Erythroblast (primary cell): Measurements from ENCODE around the gene ZFYVE21.

Experiments used
- DNase-seq, 2 experiments: peaks; one replicate each; lab custom pipeline; 2025; lab: John Stamatoyannopoulos, UW
- GATA1 ChIP-seq: IDR thresholded peaks from 2 replicates; pipeline ENCODE4 v1.6.1; 2011; ENCODE audit warnings: low read depth, mild to moderate bottlenecking, control low read depth, low read length, moderate library complexity
- POLR2A ChIP-seq: IDR thresholded peaks from 2 replicates; pipeline ENCODE4 v1.6.1; 2011; ENCODE audit warnings: mild to moderate bottlenecking, low read length

ZFYVE21 gene

DNA sequence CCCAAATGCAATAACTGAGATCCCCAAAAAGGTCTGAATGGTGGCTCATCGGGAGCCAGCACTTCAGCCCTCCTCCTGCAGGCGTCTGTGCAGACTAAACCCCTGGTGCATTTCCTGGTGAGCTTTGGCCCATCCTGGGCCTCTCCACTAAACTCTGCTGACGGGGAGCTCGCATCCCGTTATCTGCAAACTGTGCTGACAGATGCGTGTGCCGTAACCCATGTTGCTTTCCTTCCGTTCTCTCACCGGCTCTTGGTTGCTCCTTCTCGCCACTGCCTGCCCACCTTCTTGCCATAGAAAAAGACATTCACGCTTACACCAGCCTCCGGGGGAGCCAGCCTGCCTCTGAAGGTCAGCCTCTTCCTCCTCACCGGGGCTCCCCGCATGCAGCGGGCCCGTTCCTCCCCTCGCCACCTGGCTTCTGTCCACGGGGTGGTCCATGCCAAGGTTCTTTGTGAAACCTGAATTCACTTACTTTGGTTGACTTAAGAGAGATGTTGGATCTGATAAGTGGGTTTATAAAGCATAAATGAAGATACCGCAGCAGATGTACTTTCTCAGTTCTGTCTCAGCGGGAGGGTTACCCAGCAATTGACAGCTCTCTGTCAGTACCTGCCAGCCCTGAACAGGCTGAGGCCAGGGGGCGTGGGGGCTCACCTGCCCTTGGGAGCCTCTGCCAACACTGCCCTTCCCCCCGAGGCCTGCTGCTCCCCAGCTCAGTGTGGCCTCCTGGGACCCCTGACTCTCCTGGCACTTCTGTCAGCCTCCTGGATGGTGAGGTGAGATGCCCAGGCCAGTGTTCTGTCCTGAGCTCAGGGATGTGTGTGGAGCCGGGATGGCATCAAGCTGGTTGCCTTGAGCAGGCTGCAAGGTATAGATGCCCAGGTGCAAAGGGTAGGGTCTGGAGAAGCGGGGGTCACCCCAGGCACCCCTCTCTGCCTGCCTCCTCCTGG, 14.2 kb downstream of the ZFYVE21 start:
- DNase-seq = peak; percentile 20 to 31
- TF ChIP-seq GATA1 (no peak), POLR2A (no peak)

DNA sequence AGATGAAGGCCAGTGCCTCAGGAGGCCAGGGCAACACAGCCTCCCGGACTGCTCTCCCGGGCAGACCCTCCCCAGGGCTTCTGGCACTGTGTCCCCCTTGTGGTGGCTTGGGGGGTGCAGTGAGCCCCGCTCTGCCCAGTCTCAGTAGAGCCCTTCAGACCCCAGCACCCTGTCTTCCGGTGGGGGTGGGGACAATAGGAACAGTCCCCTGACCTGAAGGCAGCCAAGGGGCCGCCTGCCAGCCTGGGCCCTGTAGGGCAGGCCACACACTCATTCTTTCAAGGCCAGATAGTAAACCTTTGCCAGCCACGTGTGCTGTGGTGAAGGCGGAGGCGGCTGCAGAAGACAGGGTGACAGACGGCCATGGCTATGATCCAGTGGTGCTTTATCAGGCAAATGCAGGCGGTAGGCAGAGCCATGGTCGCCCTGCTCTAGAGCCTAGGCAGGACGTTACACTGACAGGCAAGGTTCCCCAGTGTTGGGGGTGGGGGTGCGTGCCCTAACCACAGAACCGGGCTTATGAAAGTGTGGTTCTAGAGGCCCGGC, 15.0 kb downstream of the ZFYVE21 start:
- peak; percentile 98 to 99 for DNase-seq
- TF ChIP-seq POLR2A (peak; percentile 29), GATA1 (peak; percentile 57)

DNA sequence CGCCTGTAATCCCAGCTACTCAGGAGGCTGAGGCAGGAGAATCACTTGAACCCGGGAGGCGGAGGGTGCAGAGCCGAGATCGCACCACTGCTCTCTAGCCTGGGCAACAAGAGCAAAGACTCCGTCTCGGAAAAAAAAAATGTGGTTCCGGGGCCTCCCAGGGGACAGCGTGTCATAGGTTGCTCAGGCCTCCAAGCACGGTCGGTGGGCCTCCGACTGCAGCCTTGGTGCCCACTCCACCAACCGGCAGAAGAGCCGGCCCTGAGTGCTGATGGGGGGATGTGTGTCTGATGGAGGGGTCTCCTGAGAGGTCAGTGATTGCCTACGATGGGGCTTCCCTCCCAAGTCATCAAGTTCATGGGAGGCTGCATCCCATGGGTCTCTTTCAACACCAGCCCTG, 15.9 kb downstream of the ZFYVE21 start:
- no peak for TF ChIP-seq GATA1
- TF ChIP-seq POLR2A = no peak

DNA sequence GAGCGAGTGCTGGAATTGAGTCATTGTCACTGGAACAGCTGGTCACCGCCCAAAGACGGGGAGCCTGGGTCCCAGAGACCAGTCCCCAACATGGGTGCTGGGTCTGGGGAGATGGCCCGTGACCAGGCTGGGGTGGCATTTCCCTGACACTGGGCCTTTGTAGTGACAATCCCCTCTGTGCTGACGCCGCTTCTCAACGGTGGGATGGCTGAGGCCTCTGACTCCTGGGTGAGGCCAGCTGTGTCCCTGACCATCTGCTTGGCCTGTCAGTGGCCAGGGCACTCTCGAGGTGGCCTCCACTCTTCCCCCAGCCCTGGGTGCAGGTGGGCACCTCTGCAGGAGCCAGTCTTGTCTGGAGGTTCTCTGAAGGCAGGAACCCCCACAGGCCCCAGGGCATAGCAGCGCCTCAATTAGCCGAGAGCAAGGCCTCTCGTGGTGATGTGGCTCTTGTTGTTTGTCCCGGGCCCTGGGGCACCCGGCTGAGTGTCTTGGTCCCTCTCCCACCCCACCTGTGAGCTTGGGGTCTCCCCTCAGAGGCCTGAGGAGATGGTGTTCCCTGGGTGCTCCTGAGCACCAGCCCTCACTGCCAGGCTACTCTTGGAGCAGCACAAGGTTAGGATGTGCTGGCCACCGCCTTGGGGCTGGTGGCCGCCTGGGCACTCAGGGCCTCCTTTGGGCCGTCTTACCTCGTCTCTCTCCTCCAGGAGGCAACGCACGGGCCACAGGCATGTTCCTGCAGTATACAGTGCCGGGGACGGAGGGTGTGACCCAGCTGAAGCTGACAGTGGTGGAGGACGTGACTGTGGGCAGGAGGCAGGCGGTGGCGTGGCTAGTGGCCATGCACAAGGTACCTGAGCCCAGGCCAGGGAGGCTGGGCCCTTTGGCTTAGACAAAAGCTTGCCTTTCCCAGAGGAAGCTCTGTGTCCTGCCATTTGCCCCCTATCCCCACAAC, 16.6 kb downstream of the ZFYVE21 start:
- TF ChIP-seq POLR2A = no peak
- TF ChIP-seq GATA1 = no peak
- no peak for DNase-seq

More for the DNA sequence above, 15.9 kb downstream of the ZFYVE21 start:
- DNase-seq = no peak

DNA sequence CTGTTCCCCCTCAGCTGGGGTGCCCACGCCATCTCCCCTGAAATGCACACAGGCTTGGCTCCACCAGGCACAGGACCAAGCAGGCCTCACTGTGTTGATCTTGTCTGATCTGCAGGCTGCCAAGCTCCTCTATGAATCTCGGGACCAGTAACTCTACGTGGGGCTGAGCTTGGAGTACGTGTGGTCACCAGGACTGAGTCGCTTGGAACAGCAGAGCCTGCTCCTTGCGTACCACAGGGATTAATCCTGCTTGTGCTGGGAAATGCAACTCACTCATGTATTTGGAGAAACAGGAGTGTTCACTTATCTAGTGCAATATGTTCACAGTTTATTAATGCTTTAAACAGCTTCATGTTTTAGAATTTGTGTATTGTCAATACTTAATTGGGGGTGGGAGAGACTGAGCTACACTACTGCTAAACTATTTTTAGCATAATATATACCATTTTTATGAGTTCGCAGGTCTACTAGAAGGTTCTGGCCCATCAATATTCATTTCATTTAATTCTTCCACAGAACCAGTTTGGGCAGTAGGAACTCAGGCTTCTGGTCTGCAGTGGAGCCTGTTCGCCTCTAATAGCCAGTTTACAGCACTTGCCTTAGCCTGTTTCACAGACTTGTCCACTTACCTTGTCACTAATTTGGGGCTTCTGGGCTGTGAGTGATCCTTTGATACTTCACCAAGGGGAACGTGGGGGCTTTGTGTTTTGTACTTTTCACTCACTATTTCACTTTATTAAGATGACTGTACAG, 17.4 kb downstream of the ZFYVE21 start:
- TF ChIP-seq POLR2A (no peak), GATA1 (no peak)
- no peak for DNase-seq

DNA sequence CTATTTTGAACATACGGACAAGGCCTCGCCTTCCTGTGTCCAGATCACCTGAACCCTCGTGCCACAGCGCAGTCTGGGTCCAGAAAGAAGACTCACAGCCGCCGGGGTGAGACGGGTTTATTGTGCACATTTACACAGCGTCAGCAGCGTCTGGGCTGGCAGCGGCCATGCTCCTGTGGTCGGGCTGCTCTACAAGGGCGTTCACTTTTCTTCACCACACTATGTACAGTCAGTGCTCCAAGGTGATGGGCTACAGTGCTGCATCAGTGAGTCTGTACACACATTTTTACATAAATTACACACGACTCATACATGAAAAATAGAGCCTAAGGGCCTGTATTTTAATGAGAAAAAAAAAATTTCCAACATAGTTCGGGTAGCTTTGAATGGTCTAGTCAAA, 18.0 kb downstream of the ZFYVE21 start:
- DNase-seq = no peak

DNA sequence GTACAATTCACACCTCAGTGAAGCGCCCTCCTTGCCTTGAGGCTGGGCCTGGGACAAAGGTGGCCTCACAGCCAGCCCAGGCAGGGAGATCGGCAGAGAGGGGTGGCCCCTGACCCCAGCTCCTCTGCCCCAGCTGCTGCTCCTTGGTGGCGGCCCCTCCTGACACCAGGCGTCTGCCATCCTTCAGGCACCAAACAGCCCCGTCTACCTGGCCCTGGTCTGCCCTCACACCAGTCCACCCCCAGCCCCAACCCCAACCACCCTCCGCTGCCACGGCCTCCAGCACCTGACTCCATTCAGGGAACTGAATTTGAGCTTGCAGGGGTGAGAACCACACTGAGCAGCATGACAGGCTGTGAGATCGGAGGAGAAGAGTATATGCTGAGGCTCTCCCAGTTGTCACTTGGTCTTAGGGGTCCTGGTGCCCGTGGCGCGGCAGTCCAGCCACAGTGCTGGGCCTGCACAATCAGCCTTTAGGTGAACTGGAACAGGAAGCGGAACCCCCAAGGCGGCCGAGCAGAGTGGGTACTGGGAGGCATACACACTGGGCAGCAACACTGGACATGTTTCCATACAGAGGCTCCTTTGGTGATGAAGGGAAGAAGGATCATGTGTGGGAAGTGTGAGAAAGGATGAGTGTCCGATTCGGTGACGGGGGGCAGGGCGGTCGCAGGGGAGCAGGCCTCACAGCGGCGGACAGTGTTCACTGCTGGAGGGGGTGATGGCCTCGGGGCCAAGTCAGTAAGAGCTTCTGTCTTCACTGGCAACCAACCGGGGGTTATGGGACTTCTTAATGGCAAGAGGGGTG, 18.7 kb downstream of the ZFYVE21 start:
- TF ChIP-seq GATA1 (no peak), POLR2A (no peak)
- no peak for DNase-seq

More for the DNA sequence above, 18.0 kb downstream of the ZFYVE21 start:
- TF ChIP-seq POLR2A (no peak), GATA1 (no peak)

DNA sequence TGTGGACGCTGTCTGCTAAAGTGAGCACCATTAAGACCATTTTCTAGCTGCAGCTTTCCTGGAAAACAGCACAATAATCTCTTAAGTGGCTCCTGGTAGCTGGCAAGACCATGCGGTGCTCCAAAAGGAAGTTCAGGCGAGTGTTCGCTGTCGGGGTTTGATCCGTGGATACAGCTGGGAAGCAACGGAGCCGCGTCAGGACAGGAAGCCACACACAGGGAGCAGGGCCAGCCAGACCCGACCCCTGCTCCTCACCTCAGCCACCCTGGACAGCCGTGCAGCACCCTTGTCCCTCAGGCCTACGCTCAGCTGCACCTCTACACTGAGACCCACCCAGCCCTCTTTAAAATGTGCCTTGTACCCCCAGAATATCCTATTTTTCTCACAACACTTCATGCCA, 19.4 kb downstream of the ZFYVE21 start:
- TF ChIP-seq POLR2A = no peak
- no peak for TF ChIP-seq GATA1
- DNase-seq = no peak

DNA sequence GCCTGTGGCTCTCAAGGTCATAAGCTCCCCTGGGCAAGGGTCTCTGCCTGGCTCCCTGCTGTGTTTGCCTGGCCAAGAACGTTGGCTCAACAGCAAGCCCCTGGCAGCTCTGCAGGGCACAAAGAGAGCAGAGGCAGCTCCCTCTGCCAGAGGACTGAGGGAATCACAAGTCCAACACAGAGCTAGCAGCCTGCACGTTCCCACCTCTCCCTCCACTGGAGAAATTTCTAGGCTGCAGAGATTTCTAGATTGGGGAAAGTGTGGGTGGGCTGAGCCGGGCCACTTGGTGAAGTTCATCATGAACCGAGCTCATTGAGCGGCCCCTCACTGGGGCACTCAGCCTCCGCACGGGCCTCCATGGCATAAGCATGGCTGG, 19.8 kb downstream of the ZFYVE21 start:
- no peak for DNase-seq
- TF ChIP-seq GATA1 (no peak), POLR2A (no peak)

DNA sequence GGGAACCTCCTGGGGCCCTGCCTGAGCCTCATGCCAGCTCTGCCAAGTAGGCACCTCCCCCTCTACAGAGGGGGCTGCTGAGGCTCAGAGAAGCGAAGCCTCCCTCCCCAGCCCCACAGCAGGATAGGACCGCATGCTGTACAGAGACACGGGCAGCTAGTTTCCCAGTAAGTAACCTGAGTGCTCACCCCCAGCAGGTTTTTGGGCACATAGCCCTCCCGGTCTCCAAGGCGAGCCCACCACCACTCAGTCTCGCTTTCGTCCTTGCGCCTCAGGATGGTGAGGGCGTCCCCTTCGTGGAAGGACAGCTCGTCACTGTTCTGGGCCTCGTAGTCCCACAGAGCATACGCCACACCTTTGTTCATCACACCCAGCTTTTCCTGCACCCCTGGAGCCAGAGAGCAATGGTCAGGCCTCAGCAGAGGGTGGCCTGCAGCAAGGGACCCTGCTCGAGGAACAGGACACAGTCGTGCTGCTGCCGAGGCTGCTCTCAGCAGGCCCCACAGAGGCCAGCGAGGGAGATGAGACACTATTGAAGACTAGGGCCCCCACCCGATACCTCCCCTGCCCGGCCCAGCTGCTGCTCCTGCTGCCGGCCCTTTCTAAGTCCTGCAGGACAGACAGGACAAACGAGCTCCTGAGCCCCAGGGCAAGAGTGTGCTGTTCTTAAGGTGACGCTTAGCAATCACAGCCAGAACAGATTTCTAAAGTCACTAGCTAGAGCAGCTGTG, 20.4 kb downstream of the ZFYVE21 start:
- TF ChIP-seq GATA1 = no peak
- no peak for TF ChIP-seq POLR2A
- no peak for DNase-seq

DNA sequence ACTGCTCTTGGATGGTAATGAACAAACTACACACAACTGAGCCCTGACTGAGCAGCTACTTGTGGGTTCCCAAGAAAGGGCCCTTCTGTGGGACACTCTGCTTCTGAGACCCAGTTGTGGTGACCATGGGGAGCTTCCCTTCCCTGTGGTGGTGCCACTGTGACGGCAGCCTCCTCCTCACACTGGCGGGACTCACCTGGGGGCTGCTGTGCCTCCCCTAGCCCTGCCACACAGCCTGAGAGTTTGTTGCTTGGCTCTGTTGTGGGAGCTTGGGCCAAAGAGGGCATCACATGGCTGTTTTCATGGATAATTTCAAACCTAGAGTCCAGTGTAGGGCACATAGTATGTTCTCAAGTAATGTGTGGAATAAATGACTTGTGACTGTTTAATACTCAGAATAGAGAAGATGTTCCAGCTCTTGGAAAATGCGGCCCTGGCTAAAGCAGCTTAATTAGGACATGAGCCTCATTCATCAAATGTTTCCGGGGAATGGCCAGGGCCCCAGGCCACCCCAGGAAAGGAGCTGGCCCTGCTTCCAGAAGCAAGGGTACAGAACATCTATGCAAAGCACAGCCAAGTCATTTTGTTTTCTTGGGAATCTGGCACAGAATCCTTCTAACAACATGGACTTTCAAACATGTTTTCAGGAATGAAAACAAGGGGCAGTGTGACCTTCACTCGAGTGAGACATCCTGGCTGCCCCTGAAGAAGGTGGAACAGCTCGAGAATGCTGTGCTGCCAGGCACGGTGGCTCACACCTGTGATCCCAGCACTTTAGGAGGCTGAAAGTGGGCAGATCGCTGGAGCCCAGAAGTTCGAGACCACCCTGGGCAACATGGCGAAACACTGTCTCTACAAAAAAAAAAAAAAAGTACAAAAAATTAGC, 21.2 kb downstream of the ZFYVE21 start:
- no peak for DNase-seq
- TF ChIP-seq GATA1 (no peak), POLR2A (no peak)

DNA sequence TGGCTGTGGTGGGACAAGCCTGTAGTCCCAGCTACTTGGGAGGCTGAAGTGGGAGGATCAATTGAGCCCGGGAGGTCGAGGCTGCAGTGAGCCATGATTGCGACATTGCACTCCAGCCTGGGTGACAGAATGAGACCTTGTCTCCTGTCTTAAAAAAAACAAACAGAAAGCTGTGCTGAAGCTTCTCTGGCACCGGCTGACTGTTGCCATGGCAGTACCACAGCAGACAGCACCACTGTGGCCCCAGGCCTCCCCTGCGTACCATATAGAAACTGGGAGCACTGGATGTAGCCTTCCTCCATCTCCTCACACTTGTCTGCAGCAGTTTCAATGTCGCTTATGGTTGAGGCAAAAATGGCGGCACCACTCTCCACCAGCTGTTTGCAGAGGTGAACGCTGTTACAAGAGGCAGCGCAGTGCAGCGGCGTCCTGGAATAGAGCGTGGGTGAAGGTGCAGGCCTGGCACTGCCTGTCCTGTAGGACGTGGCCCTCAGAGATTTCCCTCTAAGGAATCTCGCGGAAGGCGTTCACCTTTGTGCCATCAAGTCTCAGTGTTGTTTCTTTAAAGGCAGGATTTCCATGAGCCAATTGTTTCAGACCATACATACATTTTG, 21.9 kb downstream of the ZFYVE21 start:
- DNase-seq = no peak
- no peak for TF ChIP-seq POLR2A
- TF ChIP-seq GATA1 = no peak
